Forelimb muscle (tissue), 1 donor: ENCODE results near the gene MYRIP. TPM values are rescaled to one million over a fixed set of nuclear protein-coding genes. Genes with fewer than 3 reads are reported as not detected.
A peak's percentile ranks its signal among the peaks of the same experiment; 100 is the strongest.
"Not testable (repeated sequence)": the region's sequence is repeated elsewhere in the genome, so short reads cannot be mapped to it uniquely, and the experiment has no call there.

ENCODE experiments used
- DNase-seq: peaks from one replicate; pipeline ENCODE4 v3.0.0-alpha.2; 2013; ENCODE audit warnings: low read depth
- polyA plus RNA-seq: library from polyadenylated mRNA; unstranded; fragments of 120-200 nt; gene quantifications from one replicate; pipeline ENCODE4 v1.2.1, GENCODE V29; 2013; ENCODE audit not compliant: insufficient read length

MYRIP gene
- polyA plus RNA-seq, 1 donor: 0.89 TPM

DNA sequence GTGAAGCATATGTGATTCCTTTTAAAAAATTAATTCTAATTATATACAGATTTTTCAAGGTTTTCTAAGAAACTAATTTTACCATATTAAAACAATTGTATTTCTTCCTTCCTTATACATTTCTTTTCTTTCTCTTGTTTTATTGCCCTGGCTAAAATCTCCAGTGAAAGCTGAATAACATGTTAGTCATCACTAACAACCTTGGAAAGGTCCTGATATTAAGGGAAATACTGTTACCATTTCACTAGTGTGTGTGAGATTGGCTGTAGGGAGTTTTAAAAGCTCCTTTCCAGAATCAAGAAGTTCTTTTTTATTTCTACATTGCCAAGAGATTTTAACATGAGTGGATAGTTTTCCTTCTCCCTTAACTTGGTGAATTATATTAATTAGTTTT lies 270.4 kb downstream of the MYRIP start:
- DNase-seq: no peak

DNA sequence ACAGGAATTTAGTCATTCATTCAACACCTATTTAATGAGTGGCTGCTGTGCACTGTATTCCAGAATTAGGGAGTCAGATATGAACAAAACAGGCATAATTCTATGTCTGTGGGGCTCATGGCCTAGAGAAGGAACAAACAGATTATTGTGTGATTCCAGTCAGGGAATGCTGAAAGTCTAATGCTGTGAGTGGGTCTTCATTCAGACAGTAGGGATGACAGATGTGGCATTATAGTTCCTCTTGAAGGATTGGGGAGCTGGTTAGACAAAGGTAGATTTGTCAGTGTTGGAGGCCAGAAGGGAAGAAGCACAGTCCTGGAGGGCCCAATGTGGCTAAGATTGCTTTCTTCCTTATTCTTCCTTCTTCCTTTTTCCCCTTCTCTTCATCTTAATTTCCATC lies 273.7 kb downstream of the MYRIP start:
- DNase-seq: no peak

DNA sequence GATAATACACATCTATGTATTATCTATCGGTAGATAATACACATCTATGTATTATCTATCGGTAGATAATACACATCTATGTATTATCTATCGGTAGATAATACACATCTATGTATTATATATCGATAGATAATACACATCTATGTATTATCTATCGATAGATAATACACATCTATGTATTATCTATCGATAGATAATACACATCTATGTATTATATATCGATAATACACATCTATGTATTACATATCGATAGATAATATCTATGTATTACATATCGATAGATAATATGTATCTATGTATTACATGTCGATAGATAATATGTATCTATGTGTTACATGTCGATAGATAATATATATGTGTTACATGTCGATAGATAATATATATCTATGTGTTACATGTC lies 275.0 kb downstream of the MYRIP start:
- not testable (repeated sequence) for DNase-seq

DNA sequence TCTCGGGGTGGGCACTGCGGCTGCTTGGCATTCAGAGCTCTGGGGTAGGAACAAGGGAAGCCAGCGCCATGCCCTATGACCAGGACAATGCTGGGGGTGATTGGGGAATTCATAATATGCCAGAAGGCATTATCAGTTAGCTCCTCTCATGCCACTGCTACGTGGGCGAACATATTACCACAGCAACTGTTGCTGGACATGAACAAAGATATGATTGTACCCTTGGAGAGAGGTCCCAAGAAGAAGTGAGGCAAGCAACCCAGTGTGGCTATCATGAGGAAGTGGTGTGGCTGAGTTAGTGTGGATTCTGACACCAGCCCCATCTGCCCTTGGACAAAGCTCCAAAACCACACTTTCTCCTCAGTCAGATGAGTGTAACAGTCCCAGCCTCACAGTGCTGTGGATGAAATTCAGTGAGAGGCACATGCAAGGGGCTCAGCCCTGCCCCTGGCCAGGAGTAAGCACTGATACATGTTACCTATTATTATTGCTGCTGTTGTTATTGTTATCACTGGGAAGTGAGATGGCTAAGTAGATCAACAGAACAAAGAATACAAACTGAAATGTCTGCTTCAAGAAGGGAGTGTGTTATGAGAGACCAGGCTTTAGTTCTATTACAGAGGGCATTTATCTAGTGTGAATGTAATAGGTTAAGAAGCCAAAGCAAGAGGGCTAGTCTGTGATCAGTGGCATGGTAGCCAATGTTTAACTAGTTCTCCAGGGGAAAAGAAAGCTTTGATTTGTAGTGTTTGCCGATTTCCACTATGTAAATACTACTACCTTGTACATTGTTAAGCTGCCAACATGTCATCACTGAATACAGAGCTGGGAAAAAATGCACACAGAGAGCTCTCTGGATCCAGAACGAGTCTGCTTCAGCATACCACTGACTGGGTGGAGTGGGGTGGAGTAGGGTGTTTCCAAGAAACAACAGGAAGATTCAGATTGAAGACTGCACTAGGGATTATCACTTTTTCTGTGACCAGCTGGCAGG lies 277.8 kb downstream of the MYRIP start:
- DNase-seq: no peak

DNA sequence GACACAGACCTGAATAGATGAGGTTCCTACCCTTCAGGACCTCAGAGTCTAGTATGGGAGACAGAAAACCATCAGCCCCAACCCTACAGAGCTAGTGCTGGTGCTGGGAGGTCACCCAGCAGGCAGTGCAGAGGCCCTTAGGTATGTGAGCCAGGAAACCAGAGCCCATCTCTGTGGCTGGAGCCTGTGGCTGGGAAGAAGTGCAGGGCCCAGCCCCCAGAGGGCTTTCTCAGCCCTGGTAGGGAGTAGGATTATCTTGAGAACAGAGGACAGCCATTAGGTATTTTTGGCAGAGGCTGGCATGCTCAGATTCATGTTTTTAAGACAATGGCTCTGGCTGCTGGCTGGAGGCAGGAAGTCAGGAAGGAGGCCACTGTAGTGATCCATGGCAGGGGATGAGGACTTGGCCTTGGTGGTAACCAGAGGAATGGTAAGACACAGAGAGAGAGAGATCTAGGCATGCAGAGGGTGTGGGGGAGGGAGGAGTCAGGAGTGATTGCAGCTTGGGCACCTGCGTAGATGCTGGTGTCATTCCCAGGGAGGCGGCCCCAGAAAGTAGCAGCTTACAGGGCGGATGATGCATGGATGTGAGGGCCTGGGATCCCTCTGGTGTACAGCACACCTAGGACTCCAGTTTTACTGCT lies 279.2 kb downstream of the MYRIP start:
- no peak for DNase-seq

DNA sequence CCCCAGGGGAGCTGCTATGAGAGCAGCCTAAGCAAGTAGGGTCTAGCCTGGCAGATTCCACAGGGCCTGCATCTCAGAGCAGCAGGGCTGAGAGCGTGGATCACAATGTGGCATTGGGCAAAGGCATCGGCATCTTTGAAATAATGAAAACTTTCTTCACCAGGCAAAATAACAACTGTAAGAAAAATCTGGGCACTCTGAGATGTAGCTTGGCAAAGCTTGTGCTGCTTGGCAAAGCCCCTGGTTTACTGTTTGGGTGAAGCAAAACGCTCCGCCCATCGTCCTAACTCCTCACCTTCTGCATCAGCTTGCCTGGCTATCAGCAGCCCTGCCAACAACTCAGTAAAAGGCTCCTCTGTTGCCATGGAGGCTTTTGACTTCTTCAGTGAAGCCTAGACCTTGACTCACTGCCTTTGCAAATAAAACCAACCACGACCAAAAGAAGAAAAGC lies 287.3 kb downstream of the MYRIP start:
- DNase-seq: no peak

DNA sequence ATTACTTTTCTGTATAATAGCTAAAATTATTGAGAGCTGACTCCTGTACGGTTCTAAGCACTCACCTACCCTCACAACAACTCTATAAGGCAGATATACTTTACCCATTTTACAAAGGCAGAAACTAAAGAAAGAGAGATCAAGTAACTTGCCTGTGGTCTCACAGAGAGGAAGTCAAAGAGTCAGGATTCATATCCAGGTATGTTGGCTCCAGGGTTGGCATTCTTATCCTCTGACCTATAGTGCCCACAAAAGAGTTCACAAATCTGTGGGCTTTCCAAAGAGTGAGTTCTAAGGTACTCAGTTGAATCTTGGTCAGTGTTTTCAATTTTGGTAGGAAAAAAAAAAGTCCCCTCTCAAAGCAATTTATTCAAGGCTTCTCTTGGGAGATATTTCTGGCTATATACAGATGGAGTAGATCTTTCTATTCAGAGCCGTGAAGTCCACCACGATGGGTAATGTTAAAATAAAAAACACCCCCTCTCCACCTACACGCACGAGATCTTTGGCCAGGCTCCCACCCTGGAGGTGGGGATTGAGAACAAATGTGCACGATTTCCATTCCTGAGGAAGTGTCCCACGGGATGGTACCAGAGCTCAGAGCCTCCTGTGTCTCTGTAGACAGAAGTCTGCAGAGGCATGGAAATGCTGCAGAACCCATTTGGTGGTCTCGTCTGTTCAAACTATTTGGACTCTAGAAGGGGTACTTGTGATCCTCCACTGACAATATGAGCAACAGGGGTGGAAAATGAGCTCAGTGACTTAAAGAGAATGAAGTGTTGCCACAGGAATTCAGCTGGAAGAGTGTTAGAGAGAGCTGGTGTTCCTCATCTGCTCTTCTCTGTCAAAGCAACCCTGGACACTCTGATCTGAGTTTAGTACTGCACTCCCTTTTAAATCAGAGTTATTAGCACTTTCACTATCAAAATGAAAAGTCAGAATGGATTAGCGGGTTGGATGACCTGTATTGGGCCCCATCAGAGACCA lies 288.0 kb downstream of the MYRIP start:
- no peak for DNase-seq

DNA sequence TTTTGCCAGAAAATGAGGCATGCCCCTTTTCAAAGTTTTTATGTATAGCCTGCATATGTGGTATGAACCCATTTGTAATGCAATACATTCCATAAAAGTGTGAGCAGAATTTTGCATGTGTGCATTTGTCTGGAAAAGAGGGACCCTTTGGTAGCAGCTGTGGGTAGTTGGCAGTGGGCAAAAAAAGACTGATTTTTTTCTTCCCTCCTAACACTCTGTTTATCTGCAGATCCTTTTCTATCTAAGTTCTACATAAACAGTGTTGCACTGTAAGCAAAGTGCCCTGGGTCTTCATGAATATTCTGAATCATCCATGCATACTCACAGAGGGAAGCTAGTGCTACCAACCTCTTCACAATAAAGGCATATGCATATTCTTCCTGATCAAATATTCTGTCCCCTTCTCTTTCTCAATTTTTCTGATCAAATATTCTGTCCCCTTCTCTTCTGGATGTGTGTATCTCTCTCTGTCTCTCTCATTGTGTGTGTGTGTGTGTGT lies 288.9 kb downstream of the MYRIP start:
- DNase-seq: no peak

DNA sequence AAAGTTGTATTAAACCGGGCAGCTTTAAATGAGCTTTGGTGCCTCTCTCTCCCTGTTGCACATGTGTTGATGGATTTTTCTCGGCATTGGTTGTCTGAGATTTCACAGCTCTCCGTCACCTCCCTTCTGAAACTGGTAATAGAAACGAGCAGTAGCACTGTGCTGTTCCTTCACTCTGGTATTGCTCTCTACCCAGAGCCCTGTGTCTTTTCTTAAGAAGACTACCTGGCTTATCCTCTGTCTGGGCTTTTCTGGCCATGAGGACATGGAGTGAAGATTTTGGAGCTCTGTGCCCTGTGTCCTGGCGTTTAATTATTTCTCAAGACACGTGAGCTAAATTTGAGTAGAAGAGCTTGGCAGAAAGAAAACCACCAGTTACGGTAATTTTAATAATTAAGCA lies 290.5 kb downstream of the MYRIP start:
- no peak for DNase-seq

DNA sequence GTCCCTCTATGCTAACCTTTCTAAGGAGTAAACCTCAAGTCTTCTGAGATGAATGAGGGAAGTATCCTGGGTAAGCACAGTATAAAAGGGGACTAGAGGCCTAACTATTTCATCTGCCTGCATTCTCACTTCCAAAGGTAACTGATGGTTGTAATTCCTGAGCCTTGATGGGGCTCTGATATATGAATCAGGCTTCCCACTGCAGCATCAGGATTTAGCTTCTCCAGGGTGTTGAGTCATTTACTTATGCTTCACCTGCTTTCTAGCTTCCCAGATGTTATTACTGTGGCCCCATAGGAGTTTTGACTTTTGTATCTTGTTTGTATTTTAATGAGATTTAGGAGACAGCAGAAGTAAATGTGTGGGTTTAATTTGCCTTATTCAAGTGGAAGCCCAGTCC lies 292.8 kb downstream of the MYRIP start:
- no peak for DNase-seq

DNA sequence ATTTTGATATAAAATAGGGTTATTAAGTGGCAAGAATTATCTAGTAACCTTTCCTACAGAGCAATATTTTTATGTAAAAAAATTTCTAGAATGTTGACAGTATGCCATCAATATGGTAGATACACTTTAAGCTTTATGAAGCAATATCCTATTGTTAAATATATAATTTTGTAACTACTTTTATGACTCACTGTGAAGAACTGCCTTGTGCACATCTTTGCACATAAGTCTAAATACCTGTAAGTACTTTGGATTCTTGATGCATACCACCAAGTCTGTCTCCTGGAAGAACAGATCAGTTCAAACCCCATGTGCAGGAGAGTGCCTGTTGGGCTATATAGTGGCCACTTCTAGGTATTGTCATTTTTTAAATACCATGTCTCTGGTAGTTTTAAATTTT lies 294.4 kb downstream of the MYRIP start:
- no peak for DNase-seq

DNA sequence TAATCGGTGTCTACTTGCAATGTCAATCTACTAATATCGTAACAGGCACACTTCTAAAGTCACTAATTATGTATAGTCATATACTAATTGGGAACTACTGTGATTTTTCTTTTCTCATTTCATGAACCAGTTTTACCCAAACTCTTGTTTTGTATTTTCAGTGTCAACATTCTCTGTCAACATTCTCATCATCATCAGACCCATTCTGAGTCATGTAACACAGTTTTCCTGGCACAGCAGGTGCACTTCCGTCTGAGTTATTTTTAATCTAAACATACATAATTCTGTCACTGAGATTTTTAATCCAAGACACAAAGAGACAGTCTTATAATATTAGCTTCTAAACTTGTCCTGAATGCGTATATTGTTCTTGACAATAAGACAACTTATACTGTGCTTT lies 295.0 kb downstream of the MYRIP start:
- DNase-seq: no peak

DNA sequence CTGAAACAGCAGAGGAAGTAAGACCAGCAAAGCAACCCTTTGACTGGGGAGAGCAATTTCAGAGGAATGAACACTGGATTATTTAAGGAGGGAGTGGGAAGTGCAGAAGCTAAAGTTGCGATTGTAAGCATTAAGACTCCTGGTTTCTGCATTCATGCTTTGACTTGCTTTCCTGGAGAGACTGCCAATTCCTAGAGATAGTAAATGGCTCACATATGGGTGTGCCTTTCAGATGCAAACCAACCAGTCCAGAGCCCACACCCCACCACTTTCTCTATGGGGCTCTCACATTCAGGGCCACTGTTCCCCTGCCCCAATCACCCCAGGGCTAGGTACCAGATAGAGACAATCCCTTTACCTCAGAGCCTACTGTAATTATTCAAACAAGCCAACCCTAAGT lies 299.2 kb downstream of the MYRIP start:
- DNase-seq: no peak

DNA sequence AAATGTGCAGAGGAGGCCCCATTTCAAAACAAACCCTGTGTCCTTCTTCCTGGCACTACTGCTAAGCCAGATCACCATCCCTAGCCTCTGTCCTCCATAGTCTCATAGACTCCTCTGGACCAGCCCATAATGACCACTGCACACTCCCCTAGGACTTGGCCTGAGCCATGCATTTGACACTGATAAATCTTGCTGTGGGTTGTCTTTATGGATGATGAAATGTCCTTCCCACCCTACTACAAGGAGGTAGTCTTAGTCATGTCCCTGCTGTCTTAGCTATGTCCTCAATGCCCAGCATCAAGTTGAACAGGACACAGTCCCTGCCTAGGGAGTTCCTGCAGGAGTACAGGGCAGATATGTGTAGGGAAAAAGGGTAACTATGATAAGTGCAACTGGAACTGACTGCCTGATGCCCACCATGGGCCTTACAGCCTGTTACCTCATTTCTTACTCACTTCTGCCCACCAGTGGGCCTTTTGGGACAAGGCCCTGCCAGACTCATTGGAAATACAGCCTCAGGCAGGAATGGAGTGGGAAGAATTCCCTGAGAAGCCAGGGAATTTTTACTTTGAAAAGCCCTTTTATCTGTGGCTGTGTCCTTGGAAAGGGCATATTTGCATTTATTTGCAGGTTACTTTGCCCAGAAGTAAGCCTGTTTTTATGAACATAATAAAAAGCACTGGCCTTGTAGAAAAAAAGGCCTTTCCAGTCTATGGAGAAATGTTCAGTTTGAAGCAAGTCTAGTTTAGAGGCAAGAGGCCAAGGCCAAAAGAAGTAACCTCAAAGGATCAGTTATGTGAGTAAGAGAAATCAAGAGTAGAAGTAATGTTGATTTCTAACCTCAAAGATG lies 300.5 kb downstream of the MYRIP start:
- DNase-seq: no peak

DNA sequence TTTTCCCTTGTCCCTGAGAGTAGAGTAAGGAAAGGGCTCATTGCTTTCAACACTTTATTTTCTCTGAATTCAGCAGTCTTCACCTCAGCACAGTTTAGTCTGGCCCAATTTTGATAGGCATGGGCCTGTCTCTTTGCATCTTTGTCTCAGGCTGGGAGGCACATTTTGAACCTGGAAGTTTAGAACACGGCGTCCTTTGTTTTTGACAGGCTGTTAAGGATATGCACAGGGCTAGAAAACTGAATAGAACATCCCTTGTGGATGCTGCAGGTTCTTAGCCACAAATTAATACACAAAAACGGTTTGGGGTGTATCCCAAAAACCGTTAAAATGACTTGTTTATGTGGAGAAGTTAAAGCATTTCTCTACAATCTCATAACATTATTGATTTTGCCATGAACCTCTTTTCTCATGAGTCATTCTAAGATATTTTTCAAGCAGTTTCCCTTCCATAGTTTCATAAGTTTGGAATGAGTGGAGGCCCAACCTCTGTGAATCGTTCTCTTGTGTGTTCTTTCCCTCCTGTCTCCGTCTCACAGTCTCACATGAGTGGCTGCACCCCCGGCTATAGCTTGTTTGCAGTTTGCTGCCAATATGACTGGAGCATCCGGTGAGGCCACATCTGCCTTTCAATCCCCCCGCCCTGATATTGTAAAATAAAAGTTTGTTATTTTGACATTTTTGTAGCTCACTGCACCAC lies 307.2 kb downstream of the MYRIP start:
- DNase-seq: peak; percentile 20

DNA sequence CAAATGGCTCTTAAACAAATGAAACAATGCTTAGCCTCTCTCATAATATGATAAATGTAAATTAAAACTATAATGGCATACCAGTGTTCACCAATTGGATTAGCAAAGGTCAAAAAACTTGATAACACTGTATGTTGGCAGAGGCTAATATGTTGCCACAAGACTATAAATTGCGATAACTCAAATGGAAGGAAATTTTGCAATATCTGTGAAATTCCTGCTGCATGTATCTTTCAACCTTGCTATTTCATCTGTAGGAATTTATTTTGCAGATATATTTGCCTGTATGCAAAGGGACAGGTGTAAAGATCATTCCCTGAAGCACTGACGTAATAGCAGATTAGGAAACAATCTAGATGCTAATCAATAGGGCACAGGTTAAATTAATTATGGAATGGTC lies 308.7 kb downstream of the MYRIP start:
- DNase-seq: no peak

DNA sequence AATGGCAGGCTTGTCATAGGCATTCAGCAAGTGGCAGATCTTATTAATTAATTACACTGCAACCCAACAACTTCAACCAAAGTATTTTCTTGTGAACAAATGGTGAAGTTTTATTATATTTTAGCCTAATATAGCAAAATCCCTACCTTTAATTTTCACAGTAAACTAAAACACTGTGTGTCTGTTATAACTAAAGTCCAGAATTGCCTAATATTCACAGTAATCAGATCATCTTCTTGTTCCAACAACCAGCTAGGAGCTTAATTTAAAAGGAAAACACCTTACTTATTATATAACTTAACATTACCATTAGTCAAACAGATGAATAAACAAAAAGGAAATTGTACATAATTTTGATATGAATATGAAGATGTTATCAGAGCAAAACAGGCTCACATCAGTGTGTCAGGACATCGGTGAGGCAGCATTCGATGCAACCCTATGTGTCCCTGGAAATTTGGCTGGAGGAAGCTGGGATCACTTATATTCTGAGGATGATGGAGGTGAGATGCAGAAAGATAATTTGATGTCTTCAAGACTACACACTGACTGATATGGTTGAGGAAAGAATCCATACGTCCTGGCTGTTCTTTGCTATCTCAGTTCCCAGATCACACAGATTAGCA lies 310.8 kb downstream of the MYRIP start:
- DNase-seq: no peak

DNA sequence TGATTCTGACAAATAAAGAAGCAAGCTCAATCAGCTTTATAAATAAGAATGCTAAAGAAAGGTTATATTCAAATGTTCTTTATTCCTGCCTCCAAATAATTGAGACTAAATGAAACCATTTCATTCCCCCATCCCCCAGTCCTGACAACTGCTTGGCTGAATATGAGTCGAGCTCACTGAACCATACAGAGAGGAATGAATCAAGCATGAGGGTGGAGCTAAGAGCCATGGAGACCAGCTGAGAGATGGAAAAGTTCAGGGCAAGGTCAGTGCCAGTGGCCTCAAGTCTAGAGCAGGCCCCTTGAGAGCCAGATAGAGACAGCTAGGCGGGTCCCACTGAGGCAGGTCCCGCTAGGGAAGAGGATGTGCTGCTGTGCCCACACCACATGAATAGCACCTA lies 311.4 kb downstream of the MYRIP start:
- no peak for DNase-seq

DNA sequence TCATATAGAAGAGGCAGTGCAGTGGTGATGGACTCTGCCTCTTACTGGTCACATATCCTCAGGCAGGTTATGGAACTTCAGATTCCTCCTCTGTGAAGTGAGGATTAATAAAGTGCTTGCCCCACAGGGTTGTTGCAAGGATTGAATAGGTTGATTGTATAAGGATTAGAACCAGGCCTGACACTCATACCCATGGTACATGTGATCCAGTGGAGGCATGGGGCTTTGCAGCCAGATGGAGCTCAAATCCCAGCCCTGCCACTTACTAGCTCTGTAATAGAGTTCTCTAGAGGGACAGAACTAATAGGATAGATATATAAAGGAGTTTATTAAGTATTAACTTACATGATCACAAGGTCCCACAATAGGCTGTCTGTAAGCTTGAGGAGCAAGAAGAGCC lies 315.5 kb downstream of the MYRIP start:
- no peak for DNase-seq

DNA sequence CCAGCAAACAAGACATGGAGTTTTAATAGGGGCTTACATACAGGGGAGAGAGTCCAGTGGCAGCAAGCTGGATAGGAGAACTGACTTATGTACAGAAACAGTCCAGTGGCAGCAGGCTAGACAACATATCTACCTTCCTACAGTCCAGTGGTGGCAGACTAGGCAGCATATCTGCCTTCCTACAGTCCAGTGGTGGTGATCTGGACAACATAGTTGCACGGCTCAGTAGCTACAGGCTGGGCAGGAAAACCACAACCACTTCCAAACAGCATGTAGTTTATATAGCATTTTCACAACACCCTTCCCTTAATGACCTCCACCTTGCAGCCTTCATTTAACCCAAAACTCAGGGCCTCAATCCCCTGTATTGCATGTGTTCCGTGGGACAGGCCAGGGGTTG lies 318.8 kb downstream of the MYRIP start:
- no peak for DNase-seq
